HEK293 (cell line): ENCODE data around the gene GMPR.
A peak's percentile ranks its signal among the peaks of the same experiment; 100 is the strongest.

ENCODE experiments used
- CTCF ChIA-PET: fragments of 350-600 bp; formaldehyde crosslinking; extraction: SDS; loops from one replicate; lab custom pipeline; 2021; ENCODE audit warnings: antibody characterized with exemption; lab: Yijun Ruan, JAX
- POLR2A ChIA-PET: fragments of 300-600 bp; formaldehyde crosslinking; extraction: SDS; loops from one replicate; lab custom pipeline; 2020; ENCODE audit warnings: antibody characterized with exemption, inconsistent platforms; lab: Yijun Ruan, JAX
- H3K27ac ChIP-seq: fragments of 200-500 bp; sonication (Bioruptor generic); 2 replicates; pipeline ENCODE4 v1.5.1; 2014; ENCODE audit warnings: low read depth, low read length, control low read depth, inconsistent platforms; ENCODE audit errors: extremely low read depth
- H3K36me3 ChIP-seq, 2 experiments: fragments of 200-500 bp in 1 of 2; sonication (Bioruptor generic) in 1 of 2; 1 replicate in 1 of 2; 2 replicates in 1 of 2; pipeline ENCODE4 v1.5.1; 2014 to 2017; ENCODE audit warnings: inconsistent platforms in 2 of 2, low read length in 2 of 2; ENCODE audit not compliant: control insufficient read depth in 2 of 2, insufficient read depth in 1 of 2
- H3K4me1 ChIP-seq: fragments of 200-500 bp; sonication (Bioruptor generic); 2 replicates; pipeline ENCODE4 v1.5.1; 2014; ENCODE audit warnings: mild to moderate bottlenecking, low read length, inconsistent platforms; ENCODE audit not compliant: control insufficient read depth, insufficient read depth
- H3K4me3 ChIP-seq: 2 replicates; pipeline ENCODE4 v1.5.1; 2011; ENCODE audit warnings: low read depth, mild to moderate bottlenecking, control low read depth, low read length, moderate library complexity
- H3K9me3 ChIP-seq: fragments of 200-500 bp; sonication (Bioruptor generic); 2 replicates; pipeline ENCODE4 v1.5.1; 2014; ENCODE audit warnings: low read depth, low read length, inconsistent platforms; ENCODE audit not compliant: control insufficient read depth, insufficient read depth
- BCL6B ChIP-seq: fragments of 450-650 bp; formaldehyde crosslinking; IDR thresholded peaks from 2 replicates; pipeline ENCODE4 v1.5.1; 2017; ENCODE audit warnings: missing biosample characterization, missing genetic modification characterization
- IKZF3 ChIP-seq: fragments of 450-650 bp; IDR thresholded peaks from 2 replicates; pipeline ENCODE4 v1.5.0; 2018; ENCODE audit warnings: missing biosample characterization, mild to moderate bottlenecking, missing genetic modification characterization, moderate library complexity
- KLF16 ChIP-seq: fragments of 450-650 bp; formaldehyde crosslinking; IDR thresholded peaks from 2 replicates; pipeline ENCODE4 v1.5.1; 2017; ENCODE audit warnings: missing biosample characterization, missing genetic modification characterization
- PRDM1 ChIP-seq: fragments of 450-650 bp; formaldehyde crosslinking; IDR thresholded peaks from 2 replicates; pipeline ENCODE4; 2016; ENCODE audit warnings: missing biosample characterization, missing genetic modification characterization
- WT1 ChIP-seq: fragments of 450-650 bp; formaldehyde crosslinking; IDR thresholded peaks from 2 replicates; pipeline ENCODE4 v1.5.1; 2016; ENCODE audit warnings: missing biosample characterization, missing genetic modification characterization
- ZBTB1 ChIP-seq: fragments of 450-650 bp; formaldehyde crosslinking; IDR thresholded peaks from 2 replicates; pipeline ENCODE4 v1.5.1; 2016; ENCODE audit warnings: missing biosample characterization, missing genetic modification characterization
- ZBTB20 ChIP-seq: fragments of 450-650 bp; formaldehyde crosslinking; IDR thresholded peaks from 2 replicates; pipeline ENCODE4 v1.5.1; 2016; ENCODE audit warnings: missing biosample characterization, missing genetic modification characterization
- ZBTB21 ChIP-seq: fragments of 450-650 bp; formaldehyde crosslinking; IDR thresholded peaks from 2 replicates; pipeline ENCODE4 v1.5.1; 2017; ENCODE audit warnings: missing biosample characterization, missing genetic modification characterization
- ZBTB48 ChIP-seq: fragments of 450-650 bp; formaldehyde crosslinking; IDR thresholded peaks from 2 replicates; pipeline ENCODE4 v1.5.1; 2016; ENCODE audit warnings: missing biosample characterization, missing genetic modification characterization
- ZEB2 ChIP-seq: fragments of 450-650 bp; formaldehyde crosslinking; IDR thresholded peaks from 2 replicates; pipeline ENCODE4 v1.5.1; 2016; ENCODE audit warnings: missing biosample characterization, missing genetic modification characterization
- ZFHX2 ChIP-seq: fragments of 450-650 bp; formaldehyde crosslinking; conservative IDR thresholded peaks from 2 replicates; pipeline ENCODE4 v1.5.1; 2016; ENCODE audit warnings: missing biosample characterization, missing genetic modification characterization
- ZNF10 ChIP-seq: fragments of 450-650 bp; formaldehyde crosslinking; IDR thresholded peaks from 2 replicates; pipeline ENCODE4 v1.5.1; 2017; ENCODE audit warnings: missing biosample characterization, missing genetic modification characterization
- ZNF223 ChIP-seq: fragments of 450-650 bp; formaldehyde crosslinking; IDR thresholded peaks from 2 replicates; pipeline ENCODE4 v1.5.1; 2016; ENCODE audit warnings: missing biosample characterization, missing genetic modification characterization
- ZNF24 ChIP-seq: fragments of 450-650 bp; formaldehyde crosslinking; IDR thresholded peaks from 2 replicates; pipeline ENCODE4 v1.5.1; 2016; ENCODE audit warnings: missing biosample characterization, missing genetic modification characterization
- ZNF404 ChIP-seq: fragments of 450-650 bp; formaldehyde crosslinking; IDR thresholded peaks from 2 replicates; pipeline ENCODE4 v1.5.1; 2017; ENCODE audit warnings: missing biosample characterization, missing genetic modification characterization
- ZNF513 ChIP-seq: fragments of 450-650 bp; IDR thresholded peaks from 2 replicates; pipeline ENCODE4 v1.5.1; 2018; ENCODE audit warnings: missing biosample characterization, missing genetic modification characterization
- ZNF624 ChIP-seq: fragments of 450-650 bp; formaldehyde crosslinking; IDR thresholded peaks from 2 replicates; pipeline ENCODE4 v1.5.1; 2017; ENCODE audit warnings: missing biosample characterization, missing genetic modification characterization
- ZNF639 ChIP-seq: fragments of 450-650 bp; formaldehyde crosslinking; IDR thresholded peaks from 2 replicates; pipeline ENCODE4 v1.5.1; 2016; ENCODE audit warnings: missing biosample characterization, missing genetic modification characterization
- ZSCAN16 ChIP-seq: fragments of 450-650 bp; formaldehyde crosslinking; IDR thresholded peaks from 2 replicates; pipeline ENCODE4 v1.5.1; 2016; ENCODE audit warnings: missing biosample characterization, missing genetic modification characterization
- ZXDB ChIP-seq: fragments of 450-650 bp; formaldehyde crosslinking; IDR thresholded peaks from 2 replicates; pipeline ENCODE4 v1.5.1; 2016; ENCODE audit warnings: missing biosample characterization, missing genetic modification characterization
- TF ChIP-seq, protein P1 (sequence below): fragments of 450-650 bp; formaldehyde crosslinking; IDR thresholded peaks from 2 replicates; pipeline ENCODE4 v1.5.1; 2016; ENCODE audit warnings: missing biosample characterization, missing genetic modification characterization
- TF ChIP-seq, protein P2 (sequence below): fragments of 450-650 bp; formaldehyde crosslinking; IDR thresholded peaks from 2 replicates; pipeline ENCODE4 v1.5.1; 2016; ENCODE audit warnings: missing biosample characterization, missing genetic modification characterization
- TF ChIP-seq, protein P3 (sequence below): fragments of 450-650 bp; formaldehyde crosslinking; IDR thresholded peaks from 2 replicates; pipeline ENCODE4 v1.5.1; 2016; ENCODE audit warnings: missing biosample characterization, missing genetic modification characterization

Gene GMPR

DNA sequence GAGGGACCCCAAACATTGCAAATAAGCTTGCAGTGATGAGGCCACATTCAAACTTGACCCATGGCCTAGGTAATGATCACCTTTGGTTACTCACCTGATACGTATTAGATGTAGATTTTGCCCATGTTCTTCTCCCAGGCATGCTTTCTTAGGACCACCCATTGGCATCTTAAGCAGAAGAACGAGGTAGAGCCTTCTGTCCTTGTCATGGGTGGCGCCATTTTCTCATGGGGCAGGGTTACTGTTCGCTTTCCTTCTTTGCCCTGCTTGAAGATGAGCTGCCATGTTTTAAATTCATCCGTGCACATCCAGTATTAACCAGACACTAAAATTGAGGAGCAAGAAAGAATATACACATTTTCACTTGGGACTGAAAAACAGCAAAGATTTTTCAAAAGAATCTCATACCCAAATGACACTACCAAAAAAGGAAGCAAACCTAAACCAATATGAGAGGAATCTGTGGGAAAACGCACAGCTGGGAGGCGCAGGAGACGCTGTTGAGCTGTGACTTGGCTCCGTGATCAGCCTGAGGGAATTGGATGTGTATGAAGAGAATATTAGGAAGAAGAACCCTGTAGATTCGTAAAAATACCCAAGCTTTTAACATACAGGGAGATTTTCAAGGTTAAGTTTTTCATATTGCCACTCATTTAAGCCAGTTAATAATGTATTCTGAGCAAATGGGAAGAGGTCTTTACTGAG is 36.6 kb downstream of the GMPR start:
- no peak for TF ChIP-seq ZNF513 (tag by site-specific recombination)
- TF ChIP-seq PRDM1 (tag by site-specific recombination), result no peak
- TF ChIP-seq BCL6B (tag by site-specific recombination), result no peak
- CTCF ChIA-PET, result interaction anchor here (0.5 to 5.1 kb wide), 9 partner anchors 8 to 510 kb away, joined by 3 to 39 read pairs (median 5); no protein-coding TSS in a partner anchor
- no peak overlapping the region for H3K27ac ChIP-seq
- H3K4me1 ChIP-seq, result peaks cover 16% of the 10 kb centered on the region
- POLR2A ChIA-PET, result no interaction called here
- peaks cover 0 to 14% of the 10 kb centered on the region in 2 experiments; a peak in 1 of 3 replicates for H3K36me3 ChIP-seq
- no peak overlapping the region for H3K4me3 ChIP-seq
- H3K9me3 ChIP-seq, result no peaks in the 10 kb centered on the region

- ChIA-PET CTCF (interaction anchor here (0.7 to 5.1 kb wide), 28 partner anchors 8 to 915 kb away, joined by 3 to 39 read pairs (median 4); partner anchors contain the start of gene GMPR), POLR2A (interaction anchor here (0.6 to 1.2 kb wide), 3 partner anchors 45 to 566 kb away, joined by 3 to 4 read pairs (median 4); partner anchors contain the start of gene MYLIP)
- H3K9me3 ChIP-seq, result no peaks in the 10 kb centered on the region
- no peak overlapping the region for H3K4me3 ChIP-seq
- H3K36me3 ChIP-seq, result peaks cover 0 to 18% of the 10 kb centered on the region in 2 experiments; a peak in 1 of 3 replicates
- no peak overlapping the region; the same call in 1 of the 2 replicates for H3K27ac ChIP-seq
- H3K4me1 ChIP-seq, result peaks cover 16% of the 10 kb centered on the region
- TF ChIP-seq KLF16 (tag by site-specific recombination) (no peak), ZSCAN16 (tag by site-specific recombination) (peak; percentile 92), ZBTB1 (tag by site-specific recombination) (no peak), ZNF639 (peak; percentile 25; the same call in 1 of the 2 replicates), ZNF24 (tag by site-specific recombination) (0 out of 2 replicates have a peak, but pooled peaks have one; percentile 32), ZNF624 (tag by site-specific recombination) (no peak), ZNF404 (tag by site-specific recombination) (no peak), ZBTB48 (tag by site-specific recombination) (peak; percentile 82), ZNF10 (tag by site-specific recombination) (peak; percentile 89), ZBTB21 (0 out of 2 replicates have a peak, but pooled peaks have one; percentile 29), ZNF223 (tag by site-specific recombination) (peak; percentile 94), ZXDB (peak; percentile 24; the same call in 1 of the 2 replicates), WT1 (tag by site-specific recombination) (peak; percentile 37; the same call in 1 of the 2 replicates), IKZF3 (tag by site-specific recombination) (peak; percentile 65), ZFHX2 (peak; percentile 68), ZBTB20 (tag by site-specific recombination) (no peak), ZEB2 (tag by site-specific recombination) (peak; percentile 78; the same call in 1 of the 2 replicates)
- TF ChIP-seq, protein P1, sequence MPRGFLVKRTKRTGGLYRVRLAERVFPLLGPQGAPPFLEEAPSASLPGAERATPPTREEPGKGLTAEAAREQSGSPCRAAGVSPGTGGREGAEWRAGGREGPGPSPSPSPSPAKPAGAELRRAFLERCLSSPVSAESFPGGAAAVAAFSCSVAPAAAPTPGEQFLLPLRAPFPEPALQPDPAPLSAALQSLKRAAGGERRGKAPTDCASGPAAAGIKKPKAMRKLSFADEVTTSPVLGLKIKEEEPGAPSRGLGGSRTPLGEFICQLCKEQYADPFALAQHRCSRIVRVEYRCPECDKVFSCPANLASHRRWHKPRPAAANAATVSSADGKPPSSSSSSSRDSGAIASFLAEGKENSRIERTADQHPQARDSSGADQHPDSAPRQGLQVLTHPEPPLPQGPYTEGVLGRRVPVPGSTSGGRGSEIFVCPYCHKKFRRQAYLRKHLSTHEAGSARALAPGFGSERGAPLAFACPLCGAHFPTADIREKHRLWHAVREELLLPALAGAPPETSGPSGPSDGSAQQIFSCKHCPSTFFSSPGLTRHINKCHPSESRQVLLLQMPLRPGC (tag by site-specific recombination), result peak; percentile 91
- TF ChIP-seq, protein P2, sequence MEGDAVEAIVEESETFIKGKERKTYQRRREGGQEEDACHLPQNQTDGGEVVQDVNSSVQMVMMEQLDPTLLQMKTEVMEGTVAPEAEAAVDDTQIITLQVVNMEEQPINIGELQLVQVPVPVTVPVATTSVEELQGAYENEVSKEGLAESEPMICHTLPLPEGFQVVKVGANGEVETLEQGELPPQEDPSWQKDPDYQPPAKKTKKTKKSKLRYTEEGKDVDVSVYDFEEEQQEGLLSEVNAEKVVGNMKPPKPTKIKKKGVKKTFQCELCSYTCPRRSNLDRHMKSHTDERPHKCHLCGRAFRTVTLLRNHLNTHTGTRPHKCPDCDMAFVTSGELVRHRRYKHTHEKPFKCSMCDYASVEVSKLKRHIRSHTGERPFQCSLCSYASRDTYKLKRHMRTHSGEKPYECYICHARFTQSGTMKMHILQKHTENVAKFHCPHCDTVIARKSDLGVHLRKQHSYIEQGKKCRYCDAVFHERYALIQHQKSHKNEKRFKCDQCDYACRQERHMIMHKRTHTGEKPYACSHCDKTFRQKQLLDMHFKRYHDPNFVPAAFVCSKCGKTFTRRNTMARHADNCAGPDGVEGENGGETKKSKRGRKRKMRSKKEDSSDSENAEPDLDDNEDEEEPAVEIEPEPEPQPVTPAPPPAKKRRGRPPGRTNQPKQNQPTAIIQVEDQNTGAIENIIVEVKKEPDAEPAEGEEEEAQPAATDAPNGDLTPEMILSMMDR (tag by site-specific recombination), result peak; percentile 74
- TF ChIP-seq, protein P3, sequence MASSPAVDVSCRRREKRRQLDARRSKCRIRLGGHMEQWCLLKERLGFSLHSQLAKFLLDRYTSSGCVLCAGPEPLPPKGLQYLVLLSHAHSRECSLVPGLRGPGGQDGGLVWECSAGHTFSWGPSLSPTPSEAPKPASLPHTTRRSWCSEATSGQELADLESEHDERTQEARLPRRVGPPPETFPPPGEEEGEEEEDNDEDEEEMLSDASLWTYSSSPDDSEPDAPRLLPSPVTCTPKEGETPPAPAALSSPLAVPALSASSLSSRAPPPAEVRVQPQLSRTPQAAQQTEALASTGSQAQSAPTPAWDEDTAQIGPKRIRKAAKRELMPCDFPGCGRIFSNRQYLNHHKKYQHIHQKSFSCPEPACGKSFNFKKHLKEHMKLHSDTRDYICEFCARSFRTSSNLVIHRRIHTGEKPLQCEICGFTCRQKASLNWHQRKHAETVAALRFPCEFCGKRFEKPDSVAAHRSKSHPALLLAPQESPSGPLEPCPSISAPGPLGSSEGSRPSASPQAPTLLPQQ (tag by site-specific recombination), result peak; percentile 48; the same call in 1 of the 2 replicates
Measured at GRCh38 chr6:16277101-16277981, 39.0 kb downstream of the GMPR start.
